ENCODE results near the gene ARID3C.

The ARID3C gene, protein sequence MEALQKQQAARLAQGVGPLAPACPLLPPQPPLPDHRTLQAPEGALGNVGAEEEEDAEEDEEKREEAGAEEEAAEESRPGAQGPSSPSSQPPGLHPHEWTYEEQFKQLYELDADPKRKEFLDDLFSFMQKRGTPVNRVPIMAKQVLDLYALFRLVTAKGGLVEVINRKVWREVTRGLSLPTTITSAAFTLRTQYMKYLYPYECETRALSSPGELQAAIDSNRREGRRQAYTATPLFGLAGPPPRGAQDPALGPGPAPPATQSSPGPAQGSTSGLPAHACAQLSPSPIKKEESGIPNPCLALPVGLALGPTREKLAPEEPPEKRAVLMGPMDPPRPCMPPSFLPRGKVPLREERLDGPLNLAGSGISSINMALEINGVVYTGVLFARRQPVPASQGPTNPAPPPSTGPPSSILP
- total RNA-seq, result 0 to 1.2 (median 0) reads per million in 17 experiments

DNA sequence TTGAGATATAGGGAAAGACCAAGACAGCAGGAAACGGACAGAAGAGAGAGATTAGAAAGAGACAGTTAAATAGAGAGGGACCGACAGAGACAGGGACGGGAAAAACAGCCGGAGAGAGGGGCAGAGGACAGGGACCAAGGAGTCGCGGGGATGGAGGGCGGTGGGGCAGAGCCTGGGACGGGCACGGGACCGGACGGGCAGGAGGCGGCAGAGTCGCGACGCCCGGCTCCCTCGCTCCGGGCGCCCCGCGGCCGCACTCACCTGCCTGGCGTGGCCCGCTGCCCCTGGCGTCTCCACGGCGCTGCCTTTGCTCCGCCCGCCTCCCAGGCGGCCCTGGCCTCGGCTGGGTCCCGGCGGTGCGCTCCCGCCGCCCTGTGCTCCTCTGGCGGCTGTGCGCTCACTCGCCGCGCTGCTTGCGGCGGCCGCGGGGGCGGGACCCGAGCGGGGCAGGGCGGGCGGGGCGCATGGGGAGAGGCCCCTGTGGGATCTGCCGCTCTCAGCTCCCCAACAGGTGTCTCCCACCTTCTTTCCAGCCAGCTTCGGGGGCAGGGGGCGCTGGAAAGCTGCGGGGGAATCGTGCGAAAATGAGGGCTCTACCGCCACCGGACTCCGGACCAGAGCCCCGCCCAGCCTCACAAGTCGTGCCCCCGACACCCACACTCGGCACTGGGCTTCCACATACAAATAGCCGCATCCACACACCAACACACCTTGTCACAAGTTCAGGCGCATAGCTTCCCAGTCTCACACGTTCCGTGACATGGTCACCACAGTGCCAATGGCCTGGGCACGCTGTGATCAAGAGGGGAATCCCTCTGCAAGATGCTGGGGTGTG, at the start of gene ARID3C:
Gene ARID3C, minus strand, starts transcription at position 411 of the 835 bp plus-strand sequence. CDS start 1,052 bp downstream, outside the sequence.
- DNase-seq, result peak in 3 of 4 experiments; percentile 33 to 67 (median 52)

DNA sequence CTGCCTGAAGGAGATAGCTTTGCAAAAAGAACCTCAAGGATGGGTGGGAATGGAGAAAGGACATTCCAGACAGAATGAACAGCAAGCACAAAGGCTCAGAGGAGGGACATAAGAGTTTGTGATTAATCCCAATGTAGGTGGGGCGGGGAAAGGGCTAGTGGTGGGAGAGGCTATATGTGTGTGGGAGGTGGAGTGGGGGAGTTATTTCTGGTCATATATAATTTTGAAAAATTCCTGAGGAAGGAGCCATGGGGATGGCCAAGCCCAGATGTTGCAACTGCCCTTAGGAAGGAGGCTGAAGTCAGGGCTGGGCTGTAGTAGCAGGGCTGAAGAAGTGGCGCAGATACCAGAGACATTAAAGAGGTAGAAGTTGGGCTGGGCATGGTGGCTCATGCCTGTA, 47.0 kb upstream of the ARID3C start:
- no peak for DNase-seq

DNA sequence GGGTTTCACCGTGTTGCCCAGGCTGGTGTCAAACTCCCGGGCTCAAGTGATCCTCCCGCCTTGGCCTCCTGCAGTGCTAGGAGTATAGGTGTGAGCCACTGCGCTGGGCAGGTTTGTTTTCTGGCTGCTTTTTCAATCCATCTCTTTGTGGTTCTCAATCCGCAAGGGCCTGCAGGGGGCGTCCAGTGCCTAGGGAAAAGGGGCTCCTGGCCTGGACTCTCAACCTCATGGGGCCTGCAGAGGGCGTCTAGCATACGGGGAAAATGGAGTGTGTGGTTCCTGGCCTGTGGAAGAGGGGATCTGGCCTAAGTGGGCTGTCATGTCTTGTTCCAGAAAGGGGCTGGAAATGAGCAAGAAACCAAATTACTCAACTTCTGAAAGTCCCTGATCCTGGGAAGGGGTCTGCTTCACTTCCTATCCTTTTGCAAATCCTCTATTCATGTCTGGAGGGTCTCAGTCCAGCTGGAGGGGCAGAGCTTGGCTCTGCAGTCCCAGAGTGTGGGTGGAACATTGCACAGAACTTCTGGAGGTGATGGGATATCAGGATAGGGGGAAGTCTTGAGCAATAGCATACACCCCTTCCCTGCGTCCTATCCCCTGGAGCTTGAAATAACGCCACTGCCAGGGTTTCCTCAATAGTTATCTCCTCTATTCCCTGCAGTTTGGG, 46.3 kb upstream of the ARID3C start:
- peak; percentile 86 to 95 (median 90) for DNase-seq

DNA sequence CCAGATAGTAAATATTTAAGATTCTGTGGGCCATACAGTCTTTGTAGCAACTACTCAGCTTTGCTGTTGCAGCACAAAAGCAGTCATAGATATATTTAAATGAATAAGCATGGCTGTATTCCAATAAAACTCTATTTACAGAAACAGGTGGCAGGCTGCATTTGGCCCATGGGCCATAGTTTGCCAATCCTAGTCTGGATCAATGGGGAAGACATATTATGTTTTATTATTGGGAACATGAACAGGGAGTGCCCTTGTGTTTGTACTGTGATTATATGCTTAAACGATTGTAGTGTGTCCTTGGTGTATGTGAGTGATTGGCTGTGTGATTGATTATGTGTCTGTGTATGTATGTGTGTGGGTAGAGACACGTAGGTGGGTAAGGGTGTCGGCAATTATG, 45.6 kb upstream of the ARID3C start:
- DNase-seq, result no peak

DNA sequence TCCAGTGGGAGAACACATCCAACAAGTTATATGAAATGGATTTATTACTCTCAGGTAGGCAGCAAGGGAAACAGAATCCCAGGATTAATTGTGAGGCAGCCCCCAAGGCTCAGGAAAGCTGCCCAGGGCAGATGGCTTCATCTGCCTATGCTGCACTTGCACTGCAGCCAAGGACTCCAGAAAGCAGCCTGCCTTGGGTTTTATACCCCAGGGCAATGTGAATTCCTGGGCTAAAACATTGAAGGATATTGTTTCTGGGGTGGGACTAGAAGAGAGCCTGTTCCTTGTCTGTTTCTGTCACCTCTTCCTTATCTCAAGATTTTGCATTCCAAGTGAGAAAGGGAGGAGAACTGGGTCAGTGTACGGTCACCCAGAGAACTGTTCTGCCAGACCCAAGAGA, 42.4 kb upstream of the ARID3C start:
- no peak for DNase-seq

DNA sequence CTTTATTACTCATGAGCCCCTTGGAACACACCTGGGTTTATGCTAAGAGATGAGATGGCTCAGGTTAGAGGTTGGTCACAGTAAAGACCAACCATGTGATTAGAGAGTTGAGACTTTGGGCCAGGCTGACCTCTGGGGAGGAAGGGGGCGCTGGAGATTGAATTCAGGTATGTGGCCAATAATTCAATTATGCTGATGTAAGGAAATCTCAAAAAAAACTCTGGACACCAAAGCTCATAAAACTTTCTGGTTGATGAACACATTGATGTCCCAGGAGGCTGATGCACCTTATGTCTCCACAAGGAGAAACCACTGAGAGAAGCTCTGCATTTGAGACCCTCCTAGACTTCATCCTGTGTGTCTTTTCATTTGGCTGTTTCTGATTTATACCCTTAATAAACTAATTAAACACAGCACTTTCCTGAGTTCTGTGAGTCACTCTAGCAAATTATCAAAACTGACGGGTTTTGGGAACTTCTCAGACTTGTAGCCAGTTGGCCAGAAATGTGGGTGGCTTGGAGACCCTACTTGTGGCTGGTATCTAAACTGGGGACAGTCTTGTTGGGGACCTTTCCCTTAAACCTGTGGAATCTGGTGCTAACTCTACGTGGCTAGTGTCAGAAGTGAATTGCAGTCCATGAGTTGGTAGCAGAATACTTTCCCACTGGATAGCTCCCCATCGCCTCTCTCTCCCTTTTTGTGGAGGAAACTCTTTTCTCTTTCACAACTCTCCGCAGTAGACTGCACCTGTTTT, 41.1 kb upstream of the ARID3C start:
- no peak for DNase-seq

DNA sequence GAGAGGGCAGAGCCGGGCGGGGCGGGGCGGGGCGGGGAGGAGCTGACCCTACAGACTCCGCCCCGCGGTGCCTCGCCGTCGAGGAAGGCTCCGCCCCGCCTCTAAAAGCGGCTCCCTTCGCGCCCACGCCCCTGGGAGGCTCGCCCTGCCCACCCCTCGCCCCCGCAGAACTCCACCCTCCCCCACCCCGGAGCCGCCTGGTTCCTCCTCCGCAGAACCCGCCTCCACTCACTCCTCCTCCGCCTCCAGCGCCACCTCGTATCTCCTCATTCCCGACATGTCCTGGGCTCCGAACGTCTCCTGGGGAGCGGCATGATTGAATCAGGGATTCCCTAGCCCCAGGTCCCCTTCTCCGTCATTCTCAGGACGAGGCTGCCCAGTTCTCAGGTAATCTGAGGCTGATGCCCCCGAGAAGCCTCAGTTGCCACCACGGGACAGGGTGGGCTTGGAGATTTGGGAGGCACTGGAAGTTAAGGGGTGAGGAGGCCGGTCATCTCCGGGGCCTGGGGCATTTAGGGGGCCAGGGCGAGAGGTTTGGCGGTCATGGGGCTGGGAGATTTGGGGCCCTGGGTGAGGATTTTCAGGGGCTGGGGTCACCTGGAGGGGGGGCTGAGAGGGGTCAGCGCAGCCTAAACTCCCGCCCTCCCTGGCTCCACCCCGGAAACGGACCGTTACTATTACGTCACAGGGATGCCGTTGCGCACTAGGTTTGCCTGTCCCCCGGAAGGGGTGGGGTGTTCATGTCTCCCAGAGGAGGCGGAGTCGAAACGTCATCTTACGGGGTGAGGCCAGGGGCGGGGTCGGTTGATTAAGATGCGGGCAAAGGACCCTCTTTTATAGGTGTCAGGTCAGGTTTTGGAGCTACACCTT, 36.8 kb upstream of the ARID3C start:
- peak; percentile 92 to 96 (median 93) for DNase-seq

DNA sequence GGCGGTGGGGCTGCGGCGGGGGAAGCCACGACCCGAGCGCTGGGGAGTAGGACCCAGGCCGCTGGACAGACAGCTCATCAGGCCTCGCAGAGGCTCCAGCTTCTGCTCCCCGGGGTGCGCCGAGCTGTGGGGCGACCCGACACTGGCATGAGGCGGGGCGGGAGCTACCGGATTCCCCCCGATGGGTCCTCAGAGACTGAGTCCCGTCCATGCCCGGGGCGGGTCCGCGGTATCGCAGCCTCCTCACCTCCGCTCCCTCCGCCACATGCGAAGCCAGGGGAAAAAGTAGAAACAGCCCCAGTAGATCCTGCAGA, 36.2 kb upstream of the ARID3C start:
- DNase-seq, result no peak

DNA sequence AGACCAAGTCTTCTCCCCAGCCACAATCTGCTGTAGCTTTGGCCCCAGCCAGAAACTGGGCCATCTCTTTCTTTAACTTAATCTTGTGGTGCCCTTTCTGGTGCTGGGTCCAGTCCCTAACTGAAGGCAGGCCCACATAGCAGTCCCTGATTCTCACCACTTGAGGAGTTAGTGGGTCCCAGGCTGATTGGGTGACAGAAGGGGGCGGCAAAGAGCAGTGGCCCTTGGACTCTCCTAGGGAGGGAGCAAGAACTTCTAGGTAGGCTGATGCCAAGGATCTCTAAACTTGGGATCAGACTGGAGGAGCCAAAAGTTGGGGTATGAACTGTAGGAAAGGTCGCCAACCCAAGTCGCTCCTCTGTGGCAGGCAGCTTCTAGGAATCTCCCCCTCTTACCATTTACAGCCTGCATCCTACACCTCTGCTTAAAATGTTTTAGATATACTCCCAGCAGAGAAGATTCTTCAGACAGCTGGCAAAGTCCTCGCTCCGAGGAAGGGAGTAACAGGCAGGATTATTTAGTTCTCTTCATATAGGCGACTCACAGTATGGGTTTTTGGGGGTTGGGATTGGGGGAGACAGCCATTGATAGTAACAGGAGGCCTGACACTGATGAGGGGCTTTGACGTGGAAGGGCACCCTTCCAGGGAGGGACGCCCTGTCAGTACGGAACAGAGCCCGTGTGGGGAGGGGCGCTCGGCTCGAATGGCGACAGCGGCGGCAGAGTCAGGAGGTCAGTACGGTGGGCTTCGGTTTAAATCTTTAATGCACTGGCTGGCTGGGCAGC, 35.6 kb upstream of the ARID3C start:
- peak; percentile 83 to 88 (median 86) for DNase-seq

DNA sequence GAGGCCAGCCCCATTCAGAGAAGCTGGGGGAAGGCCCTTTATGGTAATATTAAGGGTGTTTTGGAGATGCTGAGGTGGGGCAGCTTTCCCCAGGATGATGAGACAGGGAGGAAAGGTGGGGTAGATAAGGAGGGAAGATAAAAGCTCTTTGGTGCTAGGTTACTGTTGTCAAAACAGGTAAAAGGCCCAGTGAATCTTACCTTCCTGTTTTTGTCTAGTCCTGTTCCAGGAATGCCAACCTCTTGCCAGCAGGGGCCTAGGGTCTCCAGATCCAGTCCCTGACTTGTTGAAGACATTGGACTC, 34.4 kb upstream of the ARID3C start:
- DNase-seq, result no peak

DNA sequence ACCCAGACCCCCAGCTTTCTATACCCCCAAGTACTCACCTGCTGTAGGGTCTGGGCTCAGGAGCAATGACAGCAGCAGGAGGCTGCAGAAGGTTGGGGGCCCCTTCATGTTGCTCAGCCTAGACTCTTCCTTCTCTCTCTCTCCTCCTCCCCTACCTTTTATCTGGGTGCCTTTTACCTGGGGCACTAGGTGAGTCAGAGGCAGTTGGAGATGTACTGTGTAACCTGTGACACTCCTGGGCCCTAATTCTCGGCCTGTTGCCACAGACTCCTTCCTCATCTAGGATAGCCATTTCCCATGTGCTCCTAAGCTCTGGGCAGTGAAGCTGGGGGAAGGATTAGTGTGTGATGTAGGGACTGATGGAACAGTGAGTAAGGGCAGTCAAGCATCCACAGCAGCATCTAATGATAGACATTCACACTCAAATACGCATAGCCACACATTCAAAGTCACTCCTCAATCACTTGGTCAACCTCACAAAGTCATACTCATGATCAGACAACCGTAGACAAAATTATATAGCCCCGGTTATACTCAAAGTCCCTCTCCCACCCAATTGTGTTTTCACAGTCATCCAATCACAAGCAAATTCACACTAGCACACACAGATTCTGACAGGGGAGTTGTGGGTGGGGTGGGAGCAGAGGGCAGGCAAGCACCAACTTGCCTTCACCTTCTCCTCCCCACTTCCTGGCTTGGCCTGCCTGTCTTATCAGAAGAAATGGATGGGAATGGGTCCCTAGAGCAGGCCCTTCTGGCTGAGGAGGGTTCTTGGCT, 33.8 kb upstream of the ARID3C start, which contains the start of gene CCL27:
Gene CCL27, minus strand, starts transcription at position 132 of the 777 bp plus-strand sequence. Its CDS starts 24 bp downstream, at position 108.
- DNase-seq, result no peak

DNA sequence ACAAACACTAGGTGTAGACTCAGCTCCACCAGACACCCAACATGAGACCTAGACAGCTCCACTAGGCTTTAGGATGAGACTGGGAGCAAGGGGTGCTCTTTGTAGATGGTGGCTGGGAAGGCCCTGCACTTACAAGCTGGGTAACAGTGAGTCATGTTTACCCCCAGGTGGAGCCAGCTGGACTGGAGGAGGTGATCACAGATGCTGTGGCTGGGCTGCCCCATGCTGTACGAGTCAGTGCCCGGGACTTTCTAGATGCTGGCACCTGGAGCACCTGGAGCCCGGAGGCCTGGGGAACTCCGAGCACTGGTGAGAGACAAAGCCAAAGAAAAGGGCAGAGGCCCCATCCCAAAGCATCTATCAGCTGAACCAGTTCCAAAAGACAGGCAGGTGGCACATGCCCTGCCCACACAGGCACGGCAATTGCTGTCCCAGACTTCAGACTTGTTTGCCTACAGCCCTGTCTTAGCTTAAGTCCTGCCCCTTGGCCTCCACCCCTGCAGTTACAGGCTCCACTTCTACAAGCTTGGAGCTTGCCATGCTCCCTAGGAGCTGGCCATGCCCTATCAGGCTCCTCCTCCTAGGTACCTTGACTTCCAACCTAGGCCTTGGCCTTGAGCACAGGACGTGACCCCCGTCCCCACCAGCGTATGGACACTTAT, 30.9 kb upstream of the ARID3C start:
- no peak for DNase-seq

DNA sequence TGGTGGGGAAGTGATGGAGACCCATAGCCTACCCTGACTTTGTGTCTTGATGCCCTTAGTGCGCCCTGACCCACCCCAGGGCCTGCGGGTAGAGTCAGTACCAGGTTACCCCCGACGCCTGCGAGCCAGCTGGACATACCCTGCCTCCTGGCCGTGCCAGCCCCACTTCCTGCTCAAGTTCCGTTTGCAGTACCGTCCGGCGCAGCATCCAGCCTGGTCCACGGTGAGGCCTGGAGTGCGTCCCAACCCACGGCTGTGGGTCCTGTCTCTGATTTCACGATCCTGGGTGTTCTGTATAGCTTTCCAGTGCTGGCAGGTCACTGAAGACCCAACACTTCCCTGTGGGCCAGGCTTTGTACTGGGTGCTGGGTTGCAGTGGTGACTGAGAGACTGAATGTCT, 29.6 kb upstream of the ARID3C start:
- DNase-seq, result no peak

DNA sequence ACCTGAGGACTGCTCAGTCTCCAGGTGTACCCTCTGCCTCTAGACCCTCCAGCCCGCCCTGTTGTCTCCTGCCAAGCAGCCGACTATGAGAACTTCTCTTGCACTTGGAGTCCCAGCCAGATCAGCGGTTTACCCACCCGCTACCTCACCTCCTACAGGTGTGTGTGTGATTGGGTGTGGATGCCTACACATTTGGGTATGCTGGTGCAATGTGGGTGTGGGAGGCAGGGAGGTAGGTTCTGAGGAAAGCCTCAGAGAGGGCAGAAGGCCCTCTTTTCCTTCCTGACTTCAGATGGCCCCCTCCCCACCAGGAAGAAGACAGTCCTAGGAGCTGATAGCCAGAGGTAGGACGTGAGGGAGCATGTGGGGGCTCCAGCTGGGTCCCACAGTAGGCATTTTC, 28.1 kb upstream of the ARID3C start:
- no peak for DNase-seq

DNA sequence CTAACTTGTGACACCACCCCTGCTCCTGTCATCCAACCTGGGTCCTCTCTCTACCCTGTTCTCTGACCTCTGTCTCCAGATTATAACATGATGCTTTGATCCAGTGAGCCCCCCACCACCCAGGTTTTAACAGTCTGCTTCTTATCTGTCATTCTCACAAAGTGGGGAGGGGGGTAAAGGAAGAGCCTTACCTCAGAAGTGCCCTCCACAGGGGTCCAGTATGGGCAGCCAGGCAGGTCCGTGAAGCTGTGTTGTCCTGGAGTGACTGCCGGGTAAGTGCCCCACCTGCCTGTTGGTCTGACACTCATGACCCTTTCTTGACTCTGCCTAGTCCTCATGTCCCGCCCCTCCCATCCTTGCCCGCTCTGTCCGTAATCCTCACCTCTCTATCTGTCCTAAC, 26.5 kb upstream of the ARID3C start:
- no peak for DNase-seq

DNA sequence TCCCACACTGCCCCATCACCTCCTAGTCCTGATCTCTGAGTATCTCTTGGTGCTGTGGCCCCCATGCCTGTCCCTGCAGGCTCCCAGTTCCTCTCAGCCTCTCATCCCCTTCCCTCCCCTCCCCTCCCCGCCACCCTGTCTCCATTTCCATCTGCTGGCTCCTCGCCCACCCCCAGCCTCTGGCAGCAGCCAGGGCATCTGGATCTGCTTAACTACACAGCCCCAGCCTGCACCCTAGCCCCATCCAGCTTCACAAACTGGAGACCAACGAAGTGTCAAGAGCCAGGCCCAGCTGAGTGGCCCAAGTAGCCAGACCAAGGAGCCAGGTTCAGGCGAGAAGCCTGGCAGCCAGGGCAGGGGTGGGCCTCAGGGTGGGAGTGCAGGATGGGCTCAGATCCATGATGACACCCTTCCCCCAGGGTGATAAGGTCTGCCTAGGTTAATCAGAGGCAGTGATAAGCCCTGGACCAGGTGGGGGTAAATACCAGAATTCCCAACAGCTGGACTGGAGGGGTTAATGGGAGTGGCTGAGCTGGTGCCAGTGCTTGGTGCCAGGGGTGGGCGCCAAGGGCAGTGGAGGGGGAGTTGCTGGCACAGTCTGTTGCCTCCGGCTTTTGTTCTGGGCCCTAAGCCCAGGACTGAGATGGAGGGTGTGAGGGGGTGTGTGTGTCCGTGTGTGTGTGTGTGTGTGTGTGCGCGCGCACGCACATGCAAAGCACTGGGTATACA, 25.6 kb upstream of the ARID3C start:
- no peak for DNase-seq

DNA sequence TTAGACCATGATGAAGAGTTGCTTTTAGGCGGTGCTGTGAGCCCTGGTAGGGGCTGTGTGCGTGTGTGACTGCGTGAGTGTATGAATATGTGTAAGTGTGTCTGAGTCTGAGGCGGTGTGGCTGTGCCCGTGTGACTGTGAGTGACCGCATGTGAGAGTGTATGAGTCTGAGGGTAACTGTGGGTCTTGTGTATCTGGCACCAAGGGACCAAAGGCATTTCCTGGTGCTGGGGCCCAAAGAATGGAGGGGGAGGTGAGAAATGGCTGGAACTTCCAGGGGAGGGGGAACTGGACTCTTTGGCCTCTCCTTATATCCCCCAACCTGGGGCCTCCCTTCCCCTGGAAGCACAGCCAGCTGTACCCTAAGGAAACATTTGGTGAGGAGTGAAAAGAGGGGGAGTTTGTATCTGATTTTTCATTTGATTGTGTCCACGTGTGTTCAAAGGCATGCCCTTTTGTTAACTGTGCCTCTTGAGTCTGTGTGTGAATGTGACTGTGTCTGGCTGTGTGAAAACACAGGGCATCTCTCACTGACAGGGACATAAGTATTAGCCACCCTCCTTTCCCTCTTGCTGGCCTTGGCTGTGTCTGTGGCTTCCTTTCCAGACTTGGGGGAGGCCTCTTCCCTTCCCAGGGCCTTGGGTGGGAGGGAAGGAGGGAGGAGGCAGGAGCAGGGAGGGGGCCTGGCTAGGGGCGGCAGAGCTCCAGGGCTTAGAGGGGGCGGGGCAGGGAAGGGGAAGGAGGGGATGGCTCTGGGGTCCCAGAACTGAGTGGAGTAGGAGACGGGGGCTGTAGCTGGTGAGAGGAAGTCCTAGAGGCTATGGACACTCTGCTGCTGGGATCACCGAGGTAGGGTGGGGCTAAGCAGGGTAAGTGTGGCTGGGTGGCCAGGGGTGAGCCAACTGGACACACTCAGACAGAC, 24.5 kb upstream of the ARID3C start:
- DNase-seq, result no peak

DNA sequence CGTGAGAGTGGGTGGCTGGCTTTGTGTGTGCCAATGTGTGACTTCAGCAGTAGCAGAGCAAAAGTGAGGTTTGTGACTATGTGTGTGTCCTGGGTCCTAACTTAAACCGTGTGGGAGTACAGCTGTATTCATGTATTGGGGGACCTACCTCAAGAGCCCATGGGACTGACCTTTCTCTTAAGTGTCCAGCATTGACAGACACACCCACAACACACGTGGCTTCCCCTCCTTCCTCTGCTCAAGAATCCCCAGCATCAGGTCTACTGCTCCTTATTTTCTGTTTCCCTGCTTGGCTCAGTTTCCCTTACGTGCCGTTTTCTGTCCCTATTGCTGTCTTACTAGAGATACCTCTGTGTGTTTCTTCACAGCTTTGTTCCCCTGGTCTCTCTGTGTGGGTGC, 23.7 kb upstream of the ARID3C start:
- no peak for DNase-seq

All from suppressor macrophage (primary cell).